HepG2 (cell line): ENCODE results near the gene PFAS. TPM values are rescaled to one million over a fixed set of nuclear protein-coding genes. Genes with fewer than 3 reads are reported as not detected.

Experiments
- GABPA ChIP-seq, 2 experiments: IDR thresholded peaks; 2 replicates each; pipeline ENCODE4 v1.6.1; 2011 to 2016; ENCODE audit warnings: low read depth in 2 of 2, low read length in 1 of 2, missing biosample characterization in 1 of 2, missing genetic modification characterization in 1 of 2
- MAFG ChIP-seq: sonication (generic); formaldehyde crosslinking; IDR thresholded peaks from 2 replicates; pipeline ENCODE4 v1.5.1; 2020; ENCODE audit warnings: mild to moderate bottlenecking, missing genetic modification reagents
- RBFOX2 ChIP-seq: fragments of 200-400 bp; formaldehyde crosslinking; IDR thresholded peaks from 2 replicates; pipeline ENCODE4 v1.6.1; 2017; ENCODE audit warnings: low read depth, mild to moderate bottlenecking, low read length
- RFX5 ChIP-seq: IDR thresholded peaks from 2 replicates; pipeline ENCODE4 v1.6.1; 2011; ENCODE audit warnings: low read depth, low read length, improper control_type of control experiment
- SOX5 ChIP-seq: IDR thresholded peaks from 2 replicates; pipeline ENCODE4 v1.6.1; 2016; ENCODE audit warnings: borderline replicate concordance
- TBX3 ChIP-seq: fragments of 450-650 bp; IDR thresholded peaks from 2 replicates; pipeline ENCODE4 v1.6.1; 2017; ENCODE audit warnings: antibody characterized with exemption, mild to moderate bottlenecking, inconsistent platforms, borderline replicate concordance
- ZBTB7B ChIP-seq: sonication (generic); formaldehyde crosslinking; IDR thresholded peaks from 2 replicates; pipeline ENCODE4 v1.4.0; 2020; ENCODE audit warnings: missing genetic modification reagents
- ZNF616 ChIP-seq: sonication (generic); formaldehyde crosslinking; IDR thresholded peaks from 2 replicates; pipeline ENCODE4 v1.5.0; 2020; ENCODE audit warnings: low read depth, mild to moderate bottlenecking, missing genetic modification reagents
- ZNF850 ChIP-seq: sonication (generic); formaldehyde crosslinking; conservative IDR thresholded peaks from 2 replicates; pipeline ENCODE4 v1.9.0; 2021; ENCODE audit warnings: mild to moderate bottlenecking, missing genetic modification reagents
- polyA plus RNA-seq, 8 experiments: library from polyadenylated mRNA; depleted of rRNA in 3 of 8; stranded (reverse) in 7 of 8; unstranded in 1 of 8; fragments of >200 nt; fragmentation: Illumina TruSeq in 4 of 8; extraction: Trizol in 4 of 8; gene quantifications; 2 replicates each; pipeline versions ENCODE4 v1.2.1 to v1.2.3, GENCODE V29; 2011 to 2016; ENCODE audit warnings: low read depth in 4 of 8, missing spikeins in 1 of 8, mixed read lengths in 1 of 8; ENCODE audit not compliant: insufficient read depth in 1 of 8
- total RNA-seq, 5 experiments: library from RNA; depleted of rRNA; stranded (reverse); fragments of >200 nt; fragmentation: Illumina TruSeq; extraction: Trizol; gene quantifications; 2 replicates each; pipeline ENCODE4 v1.2.3, GENCODE V29; 2016; ENCODE audit warnings: low read depth in 1 of 5
- TF ChIP-seq, protein P1 (sequence below): sonication (generic); formaldehyde crosslinking; conservative IDR thresholded peaks from 2 replicates; pipeline ENCODE4 v1.4.0; 2020; ENCODE audit warnings: mild to moderate bottlenecking, missing genetic modification reagents, moderate library complexity
- TF ChIP-seq, protein P2 (sequence below): sonication (generic); formaldehyde crosslinking; IDR thresholded peaks from 2 replicates; pipeline ENCODE4 v1.5.0; 2020; ENCODE audit warnings: missing genetic modification reagents
- TF ChIP-seq, protein P3 (sequence below), 2 experiments: sonication (generic) in 1 of 2; formaldehyde crosslinking in 1 of 2; IDR thresholded peaks; 2 replicates each; pipeline versions ENCODE4 v1.4.0 to v1.6.1; 2016 to 2020; ENCODE audit warnings: borderline replicate concordance in 1 of 2, low read depth in 1 of 2, mild to moderate bottlenecking in 1 of 2, missing genetic modification reagents in 1 of 2
- TF ChIP-seq, protein P4 (sequence below): sonication (generic); formaldehyde crosslinking; IDR thresholded peaks from 2 replicates; pipeline ENCODE4 v1.5.1; 2020; ENCODE audit warnings: mild to moderate bottlenecking, moderate library complexity, missing genetic modification reagents
- TF ChIP-seq, protein P5 (sequence below): sonication (generic); formaldehyde crosslinking; IDR thresholded peaks from 2 replicates; pipeline ENCODE4 v1.4.0; 2020; ENCODE audit warnings: missing genetic modification reagents, borderline replicate concordance

The PFAS gene
- total and polyA plus RNA-seq, 2 of the 13 experiments (the other 11 are each of a cell fraction or from before 2014, with no cell fraction given): 49.4 to 58.2 TPM

DNA sequence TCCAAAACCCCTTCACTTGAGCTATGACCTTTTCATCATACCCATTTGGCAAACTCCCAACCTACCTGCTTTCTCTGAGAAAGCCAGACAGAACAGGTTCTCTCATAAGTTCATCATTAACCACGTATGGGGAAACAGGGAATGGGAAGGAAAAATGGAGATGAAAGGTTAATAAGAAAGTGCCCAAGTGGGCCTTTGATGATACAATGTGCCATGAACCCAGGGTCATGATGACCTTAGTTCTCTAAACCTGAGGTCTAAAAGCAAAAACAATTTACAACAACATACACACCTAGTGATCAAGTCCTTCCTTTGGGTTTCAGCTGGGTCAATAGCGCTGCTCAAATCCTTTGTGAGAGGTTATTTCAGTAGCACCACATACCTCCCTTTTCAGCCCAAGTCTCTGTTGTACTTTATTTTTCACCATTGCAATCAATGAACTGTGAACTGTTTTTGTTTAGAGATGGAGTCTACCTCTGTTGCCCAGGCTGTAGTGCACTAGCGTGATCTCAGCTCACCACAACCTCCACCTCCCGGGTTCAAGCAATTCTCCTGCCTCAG lies 24.9 kb downstream of the PFAS start (continued):
- TF ChIP-seq, protein P1, sequence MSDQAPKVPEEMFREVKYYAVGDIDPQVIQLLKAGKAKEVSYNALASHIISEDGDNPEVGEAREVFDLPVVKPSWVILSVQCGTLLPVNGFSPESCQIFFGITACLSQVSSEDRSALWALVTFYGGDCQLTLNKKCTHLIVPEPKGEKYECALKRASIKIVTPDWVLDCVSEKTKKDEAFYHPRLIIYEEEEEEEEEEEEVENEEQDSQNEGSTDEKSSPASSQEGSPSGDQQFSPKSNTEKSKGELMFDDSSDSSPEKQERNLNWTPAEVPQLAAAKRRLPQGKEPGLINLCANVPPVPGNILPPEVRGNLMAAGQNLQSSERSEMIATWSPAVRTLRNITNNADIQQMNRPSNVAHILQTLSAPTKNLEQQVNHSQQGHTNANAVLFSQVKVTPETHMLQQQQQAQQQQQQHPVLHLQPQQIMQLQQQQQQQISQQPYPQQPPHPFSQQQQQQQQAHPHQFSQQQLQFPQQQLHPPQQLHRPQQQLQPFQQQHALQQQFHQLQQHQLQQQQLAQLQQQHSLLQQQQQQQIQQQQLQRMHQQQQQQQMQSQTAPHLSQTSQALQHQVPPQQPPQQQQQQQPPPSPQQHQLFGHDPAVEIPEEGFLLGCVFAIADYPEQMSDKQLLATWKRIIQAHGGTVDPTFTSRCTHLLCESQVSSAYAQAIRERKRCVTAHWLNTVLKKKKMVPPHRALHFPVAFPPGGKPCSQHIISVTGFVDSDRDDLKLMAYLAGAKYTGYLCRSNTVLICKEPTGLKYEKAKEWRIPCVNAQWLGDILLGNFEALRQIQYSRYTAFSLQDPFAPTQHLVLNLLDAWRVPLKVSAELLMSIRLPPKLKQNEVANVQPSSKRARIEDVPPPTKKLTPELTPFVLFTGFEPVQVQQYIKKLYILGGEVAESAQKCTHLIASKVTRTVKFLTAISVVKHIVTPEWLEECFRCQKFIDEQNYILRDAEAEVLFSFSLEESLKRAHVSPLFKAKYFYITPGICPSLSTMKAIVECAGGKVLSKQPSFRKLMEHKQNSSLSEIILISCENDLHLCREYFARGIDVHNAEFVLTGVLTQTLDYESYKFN: peak; percentile 98
- TF ChIP-seq MAFG (CRISPR knock-in tag): no peak
- TF ChIP-seq, protein P2, sequence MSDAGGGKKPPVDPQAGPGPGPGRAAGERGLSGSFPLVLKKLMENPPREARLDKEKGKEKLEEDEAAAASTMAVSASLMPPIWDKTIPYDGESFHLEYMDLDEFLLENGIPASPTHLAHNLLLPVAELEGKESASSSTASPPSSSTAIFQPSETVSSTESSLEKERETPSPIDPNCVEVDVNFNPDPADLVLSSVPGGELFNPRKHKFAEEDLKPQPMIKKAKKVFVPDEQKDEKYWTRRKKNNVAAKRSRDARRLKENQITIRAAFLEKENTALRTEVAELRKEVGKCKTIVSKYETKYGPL (CRISPR knock-in tag): no peak
- TF ChIP-seq, protein P3, sequence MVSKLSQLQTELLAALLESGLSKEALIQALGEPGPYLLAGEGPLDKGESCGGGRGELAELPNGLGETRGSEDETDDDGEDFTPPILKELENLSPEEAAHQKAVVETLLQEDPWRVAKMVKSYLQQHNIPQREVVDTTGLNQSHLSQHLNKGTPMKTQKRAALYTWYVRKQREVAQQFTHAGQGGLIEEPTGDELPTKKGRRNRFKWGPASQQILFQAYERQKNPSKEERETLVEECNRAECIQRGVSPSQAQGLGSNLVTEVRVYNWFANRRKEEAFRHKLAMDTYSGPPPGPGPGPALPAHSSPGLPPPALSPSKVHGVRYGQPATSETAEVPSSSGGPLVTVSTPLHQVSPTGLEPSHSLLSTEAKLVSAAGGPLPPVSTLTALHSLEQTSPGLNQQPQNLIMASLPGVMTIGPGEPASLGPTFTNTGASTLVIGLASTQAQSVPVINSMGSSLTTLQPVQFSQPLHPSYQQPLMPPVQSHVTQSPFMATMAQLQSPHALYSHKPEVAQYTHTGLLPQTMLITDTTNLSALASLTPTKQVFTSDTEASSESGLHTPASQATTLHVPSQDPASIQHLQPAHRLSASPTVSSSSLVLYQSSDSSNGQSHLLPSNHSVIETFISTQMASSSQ (IDR thresholded peaks at IDR 0.05; ENCODE audit: low read depth): peak; percentile 93
- TF ChIP-seq, protein P3 (CRISPR knock-in tag; IDR thresholded peaks at IDR 0.05; ENCODE audit: borderline replicate concordance): peak; percentile 94
- TF ChIP-seq TBX3: peak; percentile 28; the same call in 1 of the 2 replicates
- TF ChIP-seq ZNF850: 0 out of 2 replicates have a peak, but pooled peaks have one; percentile 43
- no peak for TF ChIP-seq RFX5
- no peak for TF ChIP-seq GABPA (IDR thresholded peaks at IDR 0.05; ENCODE audit: low read depth, low read length)
- peak; percentile 40; the same call in 1 of the 2 replicates for TF ChIP-seq GABPA (CRISPR knock-in tag; IDR thresholded peaks at IDR 0.05; ENCODE audit: low read depth)
- no peak for TF ChIP-seq ZNF616 (CRISPR knock-in tag)
- TF ChIP-seq, protein P4, sequence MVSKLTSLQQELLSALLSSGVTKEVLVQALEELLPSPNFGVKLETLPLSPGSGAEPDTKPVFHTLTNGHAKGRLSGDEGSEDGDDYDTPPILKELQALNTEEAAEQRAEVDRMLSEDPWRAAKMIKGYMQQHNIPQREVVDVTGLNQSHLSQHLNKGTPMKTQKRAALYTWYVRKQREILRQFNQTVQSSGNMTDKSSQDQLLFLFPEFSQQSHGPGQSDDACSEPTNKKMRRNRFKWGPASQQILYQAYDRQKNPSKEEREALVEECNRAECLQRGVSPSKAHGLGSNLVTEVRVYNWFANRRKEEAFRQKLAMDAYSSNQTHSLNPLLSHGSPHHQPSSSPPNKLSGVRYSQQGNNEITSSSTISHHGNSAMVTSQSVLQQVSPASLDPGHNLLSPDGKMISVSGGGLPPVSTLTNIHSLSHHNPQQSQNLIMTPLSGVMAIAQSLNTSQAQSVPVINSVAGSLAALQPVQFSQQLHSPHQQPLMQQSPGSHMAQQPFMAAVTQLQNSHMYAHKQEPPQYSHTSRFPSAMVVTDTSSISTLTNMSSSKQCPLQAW (CRISPR knock-in tag): peak; percentile 99
- TF ChIP-seq ZBTB7B (CRISPR knock-in tag): no peak
- TF ChIP-seq, protein P5, sequence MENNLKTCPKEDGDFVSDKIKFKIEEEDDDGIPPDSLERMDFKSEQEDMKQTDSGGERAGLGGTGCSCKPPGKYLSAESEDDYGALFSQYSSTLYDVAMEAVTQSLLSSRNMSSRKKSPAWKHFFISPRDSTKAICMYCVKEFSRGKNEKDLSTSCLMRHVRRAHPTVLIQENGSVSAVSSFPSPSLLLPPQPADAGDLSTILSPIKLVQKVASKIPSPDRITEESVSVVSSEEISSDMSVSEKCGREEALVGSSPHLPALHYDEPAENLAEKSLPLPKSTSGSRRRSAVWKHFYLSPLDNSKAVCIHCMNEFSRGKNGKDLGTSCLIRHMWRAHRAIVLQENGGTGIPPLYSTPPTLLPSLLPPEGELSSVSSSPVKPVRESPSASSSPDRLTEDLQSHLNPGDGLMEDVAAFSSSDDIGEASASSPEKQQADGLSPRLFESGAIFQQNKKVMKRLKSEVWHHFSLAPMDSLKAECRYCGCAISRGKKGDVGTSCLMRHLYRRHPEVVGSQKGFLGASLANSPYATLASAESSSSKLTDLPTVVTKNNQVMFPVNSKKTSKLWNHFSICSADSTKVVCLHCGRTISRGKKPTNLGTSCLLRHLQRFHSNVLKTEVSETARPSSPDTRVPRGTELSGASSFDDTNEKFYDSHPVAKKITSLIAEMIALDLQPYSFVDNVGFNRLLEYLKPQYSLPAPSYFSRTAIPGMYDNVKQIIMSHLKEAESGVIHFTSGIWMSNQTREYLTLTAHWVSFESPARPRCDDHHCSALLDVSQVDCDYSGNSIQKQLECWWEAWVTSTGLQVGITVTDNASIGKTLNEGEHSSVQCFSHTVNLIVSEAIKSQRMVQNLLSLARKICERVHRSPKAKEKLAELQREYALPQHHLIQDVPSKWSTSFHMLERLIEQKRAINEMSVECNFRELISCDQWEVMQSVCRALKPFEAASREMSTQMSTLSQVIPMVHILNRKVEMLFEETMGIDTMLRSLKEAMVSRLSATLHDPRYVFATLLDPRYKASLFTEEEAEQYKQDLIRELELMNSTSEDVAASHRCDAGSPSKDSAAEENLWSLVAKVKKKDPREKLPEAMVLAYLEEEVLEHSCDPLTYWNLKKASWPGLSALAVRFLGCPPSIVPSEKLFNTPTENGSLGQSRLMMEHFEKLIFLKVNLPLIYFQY (CRISPR knock-in tag): peak; percentile 65; the same call in 1 of the 2 replicates
- TF ChIP-seq SOX5 (CRISPR knock-in tag): peak; percentile 94
- TF ChIP-seq RBFOX2: no peak
